ENCODE results near the gene UBAP2L.

GRCh38 chr1:154263465-154264332 is 42.9 kb downstream of the UBAP2L start:
- no peak for TF ChIP-seq JUN (IDR thresholded peaks at IDR 0.05; ENCODE audit: borderline replicate concordance, low read depth, low read length)
- no peak for TF ChIP-seq JUN (CRISPR knock-in tag; IDR thresholded peaks at IDR 0.05; ENCODE audit: borderline replicate concordance)
- TF ChIP-seq CHCHD3 (CRISPR knock-in tag; IDR thresholded peaks at IDR 0.05): no peak
- TF ChIP-seq ZNF785 (CRISPR knock-in tag; IDR thresholded peaks at IDR 0.05): no peak
- TF ChIP-seq ZNF175 (CRISPR knock-in tag; IDR thresholded peaks at IDR 0.05; ENCODE audit: low read depth): no peak
